Thyroid gland (tissue), 4 donors: ENCODE measurements around the gene CIITA. TPM values are rescaled to one million over a fixed set of nuclear protein-coding genes. Genes with fewer than 3 reads are reported as not detected.

Experiments
- DNase-seq, 2 donors: peaks; one replicate each; pipeline ENCODE4 v3.0.0-alpha.2; 2019
- H3K27ac ChIP-seq, 3 donors: fragments of 200-600 bp; sonication (generic); 1 replicate in 2 of 3; 2 replicates in 1 of 3; pipeline ENCODE4 v1.5.1; 2016 to 2019; ENCODE audit warnings: mild to moderate bottlenecking in 1 of 3, moderate library complexity in 1 of 3
- H3K27me3 ChIP-seq: fragments of 200-600 bp; sonication (generic); one replicate; pipeline ENCODE4 v1.5.1; 2019
- H3K36me3 ChIP-seq, 2 donors: fragments of 200-600 bp; sonication (generic); one replicate each; pipeline ENCODE4 v1.5.1; 2016 to 2019
- H3K4me1 ChIP-seq, 2 donors: fragments of 200-600 bp; sonication (generic); one replicate each; pipeline ENCODE4 v1.5.1; 2017 to 2019
- H3K4me3 ChIP-seq, 3 donors: fragments of 200-600 bp; sonication (generic); replicated peaks in 1 of 3; 1 replicate in 2 of 3; 2 replicates in 1 of 3; pipeline ENCODE4 v1.5.1; 2016; ENCODE audit warnings: mild to moderate bottlenecking in 1 of 3
- H3K9me3 ChIP-seq: fragments of 200-600 bp; sonication (generic); one replicate; pipeline ENCODE4 v1.5.1; 2017
- POLR2A ChIP-seq, 2 donors: fragments of 450-650 bp; IDR thresholded peaks; one replicate each; pipeline ENCODE4 v1.6.1; 2017; ENCODE audit warnings: antibody characterized with exemption in 2 of 2, mild to moderate bottlenecking in 2 of 2, moderate library complexity in 1 of 2
- WGBS, 2 donors: methylation state at CpG; one replicate each; pipeline ENCODE4 v1.1.5; 2017; 5-methylcytosine and 5-hydroxymethylcytosine counted together
- intact Hi-C: fragments of 100-400 bp; cut with DNase I; formaldehyde crosslinking; loops from one replicate; pipeline ENCODE4 v1.15.1; 2023
- total RNA-seq, 4 donors: library from RNA; depleted of rRNA; stranded (reverse); fragments of >200 nt; gene quantifications; one replicate each; pipeline ENCODE4 v1.2.3, GENCODE V29; 2016
- TF ChIP-seq, protein P1 (sequence below), 6 experiments: fragments of 200-600 bp in 3 of 6; fragments of 450-650 bp in 3 of 6; sonication (generic) in 3 of 6; IDR thresholded peaks; one replicate each; pipeline ENCODE4 v1.5.1; 2016 to 2019; ENCODE audit warnings: antibody characterized with exemption in 6 of 6, mild to moderate bottlenecking in 2 of 6, inconsistent platforms in 1 of 6, moderate library complexity in 1 of 6

CIITA gene
- total RNA-seq, 4 donors from 2014 or later: 1.8 to 14.3 (median 10.0) TPM

- no peaks in the 10 kb centered on the region for H3K36me3 ChIP-seq
- H3K4me1 ChIP-seq: peaks cover 20 to 23% of the 10 kb centered on the region in 2 donors
- H3K27ac ChIP-seq: no peak overlapping the region
- DNase-seq: no peak
- TF ChIP-seq, protein P1, sequence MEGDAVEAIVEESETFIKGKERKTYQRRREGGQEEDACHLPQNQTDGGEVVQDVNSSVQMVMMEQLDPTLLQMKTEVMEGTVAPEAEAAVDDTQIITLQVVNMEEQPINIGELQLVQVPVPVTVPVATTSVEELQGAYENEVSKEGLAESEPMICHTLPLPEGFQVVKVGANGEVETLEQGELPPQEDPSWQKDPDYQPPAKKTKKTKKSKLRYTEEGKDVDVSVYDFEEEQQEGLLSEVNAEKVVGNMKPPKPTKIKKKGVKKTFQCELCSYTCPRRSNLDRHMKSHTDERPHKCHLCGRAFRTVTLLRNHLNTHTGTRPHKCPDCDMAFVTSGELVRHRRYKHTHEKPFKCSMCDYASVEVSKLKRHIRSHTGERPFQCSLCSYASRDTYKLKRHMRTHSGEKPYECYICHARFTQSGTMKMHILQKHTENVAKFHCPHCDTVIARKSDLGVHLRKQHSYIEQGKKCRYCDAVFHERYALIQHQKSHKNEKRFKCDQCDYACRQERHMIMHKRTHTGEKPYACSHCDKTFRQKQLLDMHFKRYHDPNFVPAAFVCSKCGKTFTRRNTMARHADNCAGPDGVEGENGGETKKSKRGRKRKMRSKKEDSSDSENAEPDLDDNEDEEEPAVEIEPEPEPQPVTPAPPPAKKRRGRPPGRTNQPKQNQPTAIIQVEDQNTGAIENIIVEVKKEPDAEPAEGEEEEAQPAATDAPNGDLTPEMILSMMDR (IDR thresholded peaks at IDR 0.05): no peak
- TF ChIP-seq POLR2A (IDR thresholded peaks at IDR 0.05): no peak
- H3K27me3 ChIP-seq: no peaks in the 10 kb centered on the region
- no peaks in the 10 kb centered on the region for H3K9me3 ChIP-seq
- WGBS, 2 donors: 78 to 89% methylated on average over 10 of the region's 10 CpGs
- H3K4me3 ChIP-seq: no peak overlapping the region
- intact Hi-C loops: no loop called here
Measured at GRCh38 chr16:10831894-10832886, 44.8 kb upstream of the CIITA start.

DNA sequence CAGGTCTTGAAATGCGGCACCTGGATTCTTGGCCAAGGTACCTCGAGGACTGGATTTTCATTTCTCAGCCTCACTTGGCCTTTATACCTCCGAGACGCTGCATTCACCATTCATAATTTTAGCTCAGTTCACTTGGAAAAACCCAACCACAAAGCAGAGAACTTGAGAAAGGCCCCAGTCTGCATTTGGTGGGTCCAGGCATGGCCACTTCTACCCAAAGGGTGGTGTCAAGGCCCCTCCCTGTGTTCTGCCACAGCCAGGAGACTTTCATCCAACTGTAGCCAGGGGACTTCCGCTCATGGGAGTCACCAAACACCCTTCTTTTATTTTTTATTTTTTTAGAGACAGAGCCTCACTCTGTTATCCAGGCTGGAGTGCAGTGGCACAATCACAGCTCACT is 43.7 kb upstream of the CIITA start:
- DNase-seq: no peak
- H3K4me3 ChIP-seq: no peak overlapping the region
- no peaks in the 10 kb centered on the region for H3K36me3 ChIP-seq
- peaks cover 9 to 12% of the 10 kb centered on the region in 2 donors for H3K4me1 ChIP-seq
- H3K27ac ChIP-seq: no peak overlapping the region
- no peak for TF ChIP-seq POLR2A (IDR thresholded peaks at IDR 0.05)
- TF ChIP-seq, protein P1 (IDR thresholded peaks at IDR 0.05): no peak
- 90 to 94% methylated on average over 5 of the region's 5 CpGs for WGBS, 2 donors
- no peaks in the 10 kb centered on the region for H3K27me3 ChIP-seq
- intact Hi-C loops: no loop called here
- no peaks in the 10 kb centered on the region for H3K9me3 ChIP-seq

DNA sequence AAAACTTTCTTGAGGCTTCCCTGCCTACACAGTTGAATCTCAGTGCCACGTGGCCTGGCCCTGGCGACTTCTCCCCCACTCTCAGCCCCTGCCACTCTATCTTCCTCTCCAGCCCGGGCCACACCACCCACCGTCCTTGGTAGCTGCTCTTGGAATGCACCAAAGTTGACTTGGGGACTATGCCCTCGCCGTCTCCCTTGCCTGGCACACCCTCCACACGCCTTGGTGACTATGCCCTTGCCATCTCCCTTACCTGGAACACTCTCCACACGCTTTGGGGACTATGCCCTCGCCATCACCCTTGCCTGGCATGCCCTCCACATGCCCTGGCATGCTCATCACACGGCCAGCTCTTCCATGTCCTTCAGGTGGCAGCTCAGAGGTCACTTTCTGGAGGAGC is 42.9 kb upstream of the CIITA start:
- Histone ChIP-seq H3K9me3 (no peaks in the 10 kb centered on the region), H3K4me3 (no peak overlapping the region), H3K4me1 (peaks cover 2 to 4% of the 10 kb centered on the region in 2 donors), H3K36me3 (no peaks in the 10 kb centered on the region), H3K27ac (no peak overlapping the region), H3K27me3 (no peaks in the 10 kb centered on the region)
- intact Hi-C loops: no loop called here
- TF ChIP-seq, protein P1 (IDR thresholded peaks at IDR 0.05): no peak
- no peak for TF ChIP-seq POLR2A (IDR thresholded peaks at IDR 0.05)
- DNase-seq: no peak
- 91 to 94% methylated on average over 10 of the region's 10 CpGs for WGBS, 2 donors

DNA sequence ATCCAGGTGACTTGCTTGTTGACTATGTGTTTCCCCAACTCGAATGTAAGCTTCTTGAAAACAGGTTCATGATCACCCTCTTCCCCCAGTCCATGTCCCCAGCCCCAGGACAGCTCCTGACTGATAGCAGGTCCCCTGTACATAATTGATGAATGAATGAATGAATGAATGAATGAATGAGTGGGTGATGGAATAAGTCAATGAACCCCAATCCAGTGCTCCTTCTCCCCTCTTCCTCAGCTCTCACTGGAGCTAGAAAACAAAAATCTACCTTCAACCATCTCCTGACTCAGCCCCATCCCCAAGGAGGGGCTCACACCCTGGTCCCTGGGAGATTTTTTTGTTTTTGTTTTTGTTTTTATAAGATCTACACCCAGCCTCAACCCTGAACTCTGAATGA is 42.2 kb upstream of the CIITA start:
- Histone ChIP-seq H3K9me3 (no peaks in the 10 kb centered on the region), H3K27me3 (no peaks in the 10 kb centered on the region), H3K36me3 (no peaks in the 10 kb centered on the region), H3K4me1 (no peaks in the 10 kb centered on the region), H3K27ac (no peak overlapping the region), H3K4me3 (no peak overlapping the region)
- no peak for DNase-seq
- 86 to 95% methylated on average over 1 of the region's 1 CpG for WGBS, 2 donors
- TF ChIP-seq, protein P1 (IDR thresholded peaks at IDR 0.05): no peak
- no peak for TF ChIP-seq POLR2A (IDR thresholded peaks at IDR 0.05)
- intact Hi-C loops: no loop called here

- 92 to 93% methylated on average over 7 of the region's 7 CpGs for WGBS, 2 donors
- Histone ChIP-seq H3K9me3 (no peaks in the 10 kb centered on the region), H3K27ac (no peak overlapping the region), H3K4me3 (no peak overlapping the region), H3K36me3 (no peaks in the 10 kb centered on the region), H3K27me3 (no peaks in the 10 kb centered on the region), H3K4me1 (no peaks in the 10 kb centered on the region)
- DNase-seq: no peak
- intact Hi-C loops: no loop called here
- TF ChIP-seq, protein P1 (IDR thresholded peaks at IDR 0.05): no peak
- no peak for TF ChIP-seq POLR2A (IDR thresholded peaks at IDR 0.05)
Measured at GRCh38 chr16:10835281-10835931, 41.6 kb upstream of the CIITA start.
